H9 (cell line): ENCODE measurements around the gene GPR108. TPM values are rescaled to one million over a fixed set of nuclear protein-coding genes. Genes with fewer than 3 reads are reported as not detected.

ENCODE experiments used
- DNase-seq: peaks from one replicate; pipeline ENCODE4 v3.0.0-alpha.2; 2017
- H2AFZ ChIP-seq: one replicate; pipeline ENCODE4 v1.6.1; 2013; ENCODE audit warnings: mild to moderate bottlenecking, low read length, control low read depth, moderate library complexity
- H2AK5ac ChIP-seq: 2 replicates; pipeline ENCODE4 v1.6.1; 2013; ENCODE audit warnings: low read length, control low read depth, mixed read lengths; ENCODE audit not compliant: insufficient read length
- H2BK120ac ChIP-seq: one replicate; pipeline ENCODE4 v1.6.1; 2013; ENCODE audit warnings: low read depth, mild to moderate bottlenecking, low read length, control low read depth, inconsistent platforms; ENCODE audit not compliant: poor library complexity, severe bottlenecking
- H2BK12ac ChIP-seq: 2 replicates; pipeline ENCODE4 v1.6.1; 2013; ENCODE audit warnings: low read length, control low read depth, mixed read lengths, low read depth; ENCODE audit not compliant: insufficient read length
- H2BK15ac ChIP-seq: 2 replicates; pipeline ENCODE4 v1.6.1; 2013; ENCODE audit warnings: low read depth, low read length, control low read depth
- H2BK20ac ChIP-seq: one replicate; pipeline ENCODE4 v1.6.1; 2013; ENCODE audit warnings: low read depth, mild to moderate bottlenecking, low read length, control low read depth, inconsistent platforms; ENCODE audit not compliant: poor library complexity, severe bottlenecking
- H2BK5ac ChIP-seq: 2 replicates; pipeline ENCODE4 v1.6.1; 2013; ENCODE audit warnings: low read length, control low read depth, mixed read lengths; ENCODE audit not compliant: insufficient read length
- H3K14ac ChIP-seq: 2 replicates; pipeline ENCODE4 v1.6.1; 2013; ENCODE audit warnings: low read length, control low read depth; ENCODE audit not compliant: insufficient read depth
- H3K18ac ChIP-seq: 2 replicates; pipeline ENCODE4 v1.6.1; 2013; ENCODE audit warnings: low read depth, mild to moderate bottlenecking, mixed read lengths, low read length, control low read depth; ENCODE audit not compliant: insufficient read length
- H3K23ac ChIP-seq: 2 replicates; pipeline ENCODE4 v1.6.1; 2013; ENCODE audit warnings: low read length, control low read depth, mixed read lengths, low read depth; ENCODE audit not compliant: insufficient read length
- H3K23me2 ChIP-seq: 2 replicates; pipeline ENCODE4 v1.6.1; 2013; ENCODE audit warnings: low read depth, mild to moderate bottlenecking, mixed read lengths, low read length, control low read depth; ENCODE audit not compliant: insufficient read length, poor library complexity, severe bottlenecking
- H3K27ac ChIP-seq: 2 replicates; pipeline ENCODE4 v1.5.1; 2013; ENCODE audit warnings: low read length, control low read depth, mixed read lengths, low read depth; ENCODE audit not compliant: insufficient read length
- H3K27me3 ChIP-seq: 2 replicates; pipeline ENCODE4 v1.6.1; 2013; ENCODE audit warnings: low read length, control low read depth, inconsistent platforms; ENCODE audit not compliant: insufficient read depth
- H3K4ac ChIP-seq: 2 replicates; pipeline ENCODE4 v1.6.1; 2013; ENCODE audit warnings: low read depth, mild to moderate bottlenecking, control low read depth, inconsistent platforms, low read length, moderate library complexity
- H3K4me1 ChIP-seq: 2 replicates; pipeline ENCODE4 v1.6.1; 2013; ENCODE audit warnings: low read length, control low read depth, inconsistent platforms; ENCODE audit not compliant: insufficient read depth
- H3K4me2 ChIP-seq: 2 replicates; pipeline ENCODE4 v1.6.1; 2013; ENCODE audit warnings: low read length, control low read depth, mixed read lengths; ENCODE audit not compliant: insufficient read length, insufficient read depth
- H3K56ac ChIP-seq: 2 replicates; pipeline ENCODE4 v1.6.1; 2013; ENCODE audit warnings: low read depth, mild to moderate bottlenecking, mixed read lengths, low read length, control low read depth; ENCODE audit not compliant: insufficient read length
- H3K79me1 ChIP-seq: 2 replicates; pipeline ENCODE4 v1.6.1; 2013; ENCODE audit warnings: low read depth, mild to moderate bottlenecking, moderate library complexity, low read length, control low read depth, inconsistent platforms; ENCODE audit not compliant: insufficient read depth, poor library complexity, severe bottlenecking
- H3K79me2 ChIP-seq: 2 replicates; pipeline ENCODE4 v1.6.1; 2013; ENCODE audit warnings: low read length, control low read depth, inconsistent platforms; ENCODE audit not compliant: insufficient read depth
- H3K9ac ChIP-seq: 2 replicates; pipeline ENCODE4 v1.6.1; 2013; ENCODE audit warnings: low read length, control low read depth, mixed read lengths; ENCODE audit not compliant: insufficient read length; ENCODE audit errors: extremely low read depth
- H3K9me3 ChIP-seq: one replicate; pipeline ENCODE4 v1.6.1; 2013; ENCODE audit warnings: low read depth, low read length, inconsistent platforms; ENCODE audit not compliant: control insufficient read depth
- H3T11ph ChIP-seq: one replicate; pipeline ENCODE4 v1.6.1; 2013; ENCODE audit warnings: mild to moderate bottlenecking, low read length, control low read depth, inconsistent platforms
- H4K20me1 ChIP-seq: one replicate; pipeline ENCODE4 v1.6.1; 2013; ENCODE audit not compliant: control insufficient read depth, insufficient read length, insufficient read depth
- H4K5ac ChIP-seq: 2 replicates; pipeline ENCODE4 v1.6.1; 2013; ENCODE audit warnings: low read depth, mild to moderate bottlenecking, mixed read lengths, low read length, control low read depth; ENCODE audit not compliant: insufficient read length
- H4K8ac ChIP-seq: replicated peaks from 2 replicates; pipeline ENCODE4 v1.6.1; 2013; ENCODE audit warnings: low read length, control low read depth, mixed read lengths, low read depth; ENCODE audit not compliant: insufficient read length
- H4K91ac ChIP-seq: 2 replicates; pipeline ENCODE4 v1.6.1; 2013; ENCODE audit warnings: low read depth, mild to moderate bottlenecking, moderate library complexity, mixed read lengths, low read length, control low read depth; ENCODE audit not compliant: insufficient read length
- H3K27ac Mint-ChIP-seq, 3 experiments: 2 replicates in 2 of 3; 3 replicates in 1 of 3; pipeline ENCODE4 v1.8.0; 2020 to 2021; ENCODE audit warnings: mixed read lengths in 3 of 3, mild to moderate bottlenecking in 1 of 3, moderate library complexity in 1 of 3
- H3K27me3 Mint-ChIP-seq: 2 replicates; pipeline ENCODE4 v1.8.0; 2021; ENCODE audit warnings: low read depth, mild to moderate bottlenecking, moderate library complexity, mixed read lengths
- H3K36me3 Mint-ChIP-seq, 3 experiments: 2 replicates in 2 of 3; 3 replicates in 1 of 3; pipeline ENCODE4 v1.8.0; 2020 to 2021; ENCODE audit warnings: low read depth in 3 of 3, mixed read lengths in 3 of 3; ENCODE audit not compliant: insufficient read depth in 1 of 3
- H3K4me1 Mint-ChIP-seq, 2 experiments: 2 replicates each; pipeline ENCODE4 v1.8.0; 2020; ENCODE audit warnings: mixed read lengths in 2 of 2
- H3K4me3 Mint-ChIP-seq, 2 experiments: 2 replicates in 1 of 2; 3 replicates in 1 of 2; pipeline ENCODE4 v1.8.0; 2020 to 2021; ENCODE audit warnings: mild to moderate bottlenecking in 2 of 2, mixed read lengths in 2 of 2, moderate library complexity in 1 of 2
- H3K9me3 Mint-ChIP-seq, 2 experiments: 2 replicates in 1 of 2; 3 replicates in 1 of 2; pipeline ENCODE4 v1.8.0; 2020; ENCODE audit warnings: mild to moderate bottlenecking in 2 of 2, mixed read lengths in 2 of 2, moderate library complexity in 1 of 2
- WGBS: extraction: QIAGEN DNeasy Blood & Tissue Kit; methylation state at CpG from one replicate; pipeline ENCODE4 v1.1.7; 2013; ENCODE audit warnings: missing lambda C conversion rate, low lambda C conversion rate, mixed read lengths; ENCODE audit not compliant: insufficient read length; ENCODE audit errors: extremely low coverage; 5-methylcytosine and 5-hydroxymethylcytosine counted together
- total RNA-seq: library from RNA; stranded (reverse); gene quantifications from 2 replicates; pipeline ENCODE4 v1.2.1, GENCODE V29; 2021
- TF ChIP-seq, protein P1 (sequence below): fragments of 200-600 bp; sonication (generic); conservative IDR thresholded peaks from 3 replicates; pipeline ENCODE4 v1.8.0; 2021; ENCODE audit warnings: antibody characterized with exemption, mild to moderate bottlenecking

GPR108 gene
- total RNA-seq, 1 experiment from 2014 or later: 38.2 TPM

DNA sequence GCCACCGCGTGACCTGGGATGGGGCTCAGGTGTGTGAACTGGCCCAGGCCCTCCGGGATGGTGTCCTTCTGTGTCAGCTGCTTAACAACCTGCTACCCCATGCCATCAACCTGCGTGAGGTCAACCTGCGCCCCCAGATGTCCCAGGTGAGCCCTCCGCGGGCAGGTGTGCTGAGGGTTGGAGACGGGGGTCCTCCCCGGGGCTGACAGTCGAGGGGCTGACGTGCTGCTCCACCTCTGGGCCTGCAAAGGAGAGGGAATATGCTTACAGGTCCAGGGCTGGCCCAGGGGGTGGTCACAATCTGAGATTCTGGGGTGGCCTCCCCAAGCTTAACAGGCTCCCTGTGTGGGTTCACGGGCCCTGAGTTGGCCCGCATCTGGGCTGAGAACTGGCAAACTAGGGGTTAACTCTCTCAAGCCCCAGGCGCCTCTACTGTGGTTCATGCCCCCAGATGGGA is 35.5 kb upstream of the GPR108 start:
- no peak overlapping the region for H2AFZ ChIP-seq
- TF ChIP-seq, protein P1, sequence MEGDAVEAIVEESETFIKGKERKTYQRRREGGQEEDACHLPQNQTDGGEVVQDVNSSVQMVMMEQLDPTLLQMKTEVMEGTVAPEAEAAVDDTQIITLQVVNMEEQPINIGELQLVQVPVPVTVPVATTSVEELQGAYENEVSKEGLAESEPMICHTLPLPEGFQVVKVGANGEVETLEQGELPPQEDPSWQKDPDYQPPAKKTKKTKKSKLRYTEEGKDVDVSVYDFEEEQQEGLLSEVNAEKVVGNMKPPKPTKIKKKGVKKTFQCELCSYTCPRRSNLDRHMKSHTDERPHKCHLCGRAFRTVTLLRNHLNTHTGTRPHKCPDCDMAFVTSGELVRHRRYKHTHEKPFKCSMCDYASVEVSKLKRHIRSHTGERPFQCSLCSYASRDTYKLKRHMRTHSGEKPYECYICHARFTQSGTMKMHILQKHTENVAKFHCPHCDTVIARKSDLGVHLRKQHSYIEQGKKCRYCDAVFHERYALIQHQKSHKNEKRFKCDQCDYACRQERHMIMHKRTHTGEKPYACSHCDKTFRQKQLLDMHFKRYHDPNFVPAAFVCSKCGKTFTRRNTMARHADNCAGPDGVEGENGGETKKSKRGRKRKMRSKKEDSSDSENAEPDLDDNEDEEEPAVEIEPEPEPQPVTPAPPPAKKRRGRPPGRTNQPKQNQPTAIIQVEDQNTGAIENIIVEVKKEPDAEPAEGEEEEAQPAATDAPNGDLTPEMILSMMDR: no peak
- H3K23me2 ChIP-seq: peaks cover 1% of the 10 kb centered on the region
- no peaks in the 10 kb centered on the region for H3K27me3 ChIP-seq
- WGBS: no CpG with 5 or more reads among the region's 14 CpGs
- no peak overlapping the region for H3K23ac ChIP-seq
- no peaks in the 10 kb centered on the region for H3K36me3 Mint-ChIP-seq
- H3K9me3 ChIP-seq: no peaks in the 10 kb centered on the region
- no peak overlapping the region for H3T11ph ChIP-seq
- H2AK5ac ChIP-seq: no peak overlapping the region
- H3K18ac ChIP-seq: no peak overlapping the region
- H2BK20ac ChIP-seq: no peak overlapping the region
- H4K20me1 ChIP-seq: no peaks in the 10 kb centered on the region
- no peaks in the 10 kb centered on the region for H3K79me2 ChIP-seq
- no peaks in the 10 kb centered on the region for H3K4me1 ChIP-seq
- no peak overlapping the region for H3K27ac ChIP-seq
- H2BK15ac ChIP-seq: no peak overlapping the region
- no peak overlapping the region for H2BK120ac ChIP-seq
- H4K8ac ChIP-seq: no peak overlapping the region
- no peak for DNase-seq
- no peak overlapping the region for H3K4ac ChIP-seq
- H3K27ac Mint-ChIP-seq: no peak overlapping the region; a peak in 1 of 7 replicates
- H4K5ac ChIP-seq: no peak overlapping the region
- peaks cover 9 to 10% of the 10 kb centered on the region in 2 experiments; a peak in 3 of 4 replicates for H3K4me1 Mint-ChIP-seq
- H2BK5ac ChIP-seq: no peak overlapping the region
- H3K4me2 ChIP-seq: no peak overlapping the region
- no peak overlapping the region for H4K91ac ChIP-seq
- no peak overlapping the region for H3K4me3 Mint-ChIP-seq
- no peak overlapping the region for H2BK12ac ChIP-seq
- H3K27me3 Mint-ChIP-seq: peaks cover 1% of the 10 kb centered on the region; the same call in 1 of the 2 replicates
- H3K9me3 Mint-ChIP-seq: peaks cover 3 to 25% of the 10 kb centered on the region in 2 experiments; a peak in 4 of 5 replicates
- H3K79me1 ChIP-seq: no peaks in the 10 kb centered on the region
- no peak overlapping the region for H3K9ac ChIP-seq
- H3K14ac ChIP-seq: no peak overlapping the region
- H3K56ac ChIP-seq: no peak overlapping the region
